ENCODE measurements around the gene CLRN3. TPM values are rescaled to one million over a fixed set of nuclear protein-coding genes. Genes with fewer than 3 reads are reported as not detected.
A peak's percentile ranks its signal among the peaks of the same experiment; 100 is the strongest.

CLRN3 gene
- total RNA-seq, 2 donors from 2014 or later = not detected

DNA sequence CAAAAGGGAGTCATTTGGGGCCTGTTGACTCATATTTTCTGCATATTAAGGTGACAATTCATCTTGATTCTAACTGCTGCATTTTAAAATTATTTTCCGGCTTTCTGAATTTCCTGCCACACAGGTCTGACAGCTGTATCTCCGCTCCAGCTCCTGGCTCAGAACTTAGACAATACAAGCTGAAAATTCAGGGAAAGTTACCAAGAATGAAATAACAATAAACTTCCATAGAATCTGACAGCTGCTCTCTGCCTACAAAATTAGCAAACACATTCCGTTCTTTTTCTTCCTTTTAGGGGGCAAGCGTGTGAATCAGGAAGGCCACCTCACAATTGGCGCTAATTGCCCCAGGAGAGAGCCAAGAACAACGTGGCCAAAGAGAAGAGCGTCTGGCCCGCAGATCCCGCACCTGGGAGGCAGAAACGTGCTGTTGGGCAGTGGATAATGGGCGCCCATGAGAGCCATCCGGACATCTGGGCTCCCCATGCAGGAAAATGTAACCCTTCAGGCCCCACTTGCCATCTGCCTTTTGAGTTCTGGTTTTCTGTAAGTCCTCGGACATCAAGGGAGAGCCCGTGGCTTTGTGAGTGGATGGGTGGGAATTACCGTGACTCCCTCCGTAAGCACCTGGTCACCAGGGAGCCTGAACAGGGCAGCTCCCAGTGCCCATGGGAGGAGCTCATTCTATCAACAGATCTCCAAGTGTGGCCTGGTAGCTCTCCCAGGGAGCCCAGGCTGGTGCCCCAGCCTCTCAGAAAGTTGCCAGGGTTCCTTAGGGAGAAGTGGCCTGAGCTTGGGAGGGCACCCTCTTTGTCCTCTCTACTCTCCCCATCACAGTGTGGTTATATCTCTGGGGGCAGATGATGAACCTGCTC lies 5.0 kb downstream of the CLRN3 start:
- peak in 1 of 2 donors; percentile 70 for ATAC-seq
- Mint-ChIP-seq H3K36me3 (no peaks in the 10 kb centered on the region), H3K27ac (no peak overlapping the region), H3K9me3 (no peaks in the 10 kb centered on the region)
- no peak for DNase-seq (ENCODE audit: low spot score in 2 of 2)

DNA sequence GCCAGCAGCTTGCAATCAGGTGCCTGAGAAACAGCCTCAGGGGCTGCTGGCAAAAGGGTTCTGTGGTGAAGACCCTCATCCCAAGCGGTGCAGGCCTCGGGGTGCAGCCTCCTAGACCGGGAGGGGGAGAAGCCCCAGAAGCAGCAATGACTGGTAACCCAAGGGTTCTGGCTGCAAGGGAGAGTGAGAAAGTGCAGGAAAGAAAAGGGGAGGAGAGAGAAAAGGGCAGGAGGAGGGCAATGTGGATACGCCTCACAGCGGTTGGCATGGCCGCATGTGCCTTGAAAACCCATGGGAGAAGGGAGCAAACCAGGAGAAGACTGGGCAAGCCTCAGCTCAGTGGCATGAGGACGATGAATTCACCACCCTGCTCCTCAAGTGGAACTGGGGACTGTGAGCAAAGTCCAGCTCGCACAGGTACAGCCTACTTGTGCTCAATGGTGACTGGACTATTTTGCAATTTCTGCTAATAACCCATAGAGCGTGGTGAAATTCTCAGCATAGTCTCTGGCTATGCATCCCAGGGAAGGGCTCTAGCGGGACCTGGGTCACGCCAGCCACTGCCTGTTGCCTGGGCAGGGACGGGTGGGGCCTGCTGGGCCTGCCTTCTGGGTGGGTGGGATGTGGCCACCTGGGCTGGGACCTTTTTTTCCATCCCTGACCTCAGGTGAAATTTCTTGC lies 6.2 kb downstream of the CLRN3 start:
- DNase-seq (ENCODE audit: low spot score in 2 of 2) (no peak), ATAC-seq (no peak)
- Mint-ChIP-seq H3K27ac (peak overlapping the region in 1 of 2 donors; percentile 32), H3K9me3 (no peaks in the 10 kb centered on the region), H3K36me3 (no peaks in the 10 kb centered on the region)

DNA sequence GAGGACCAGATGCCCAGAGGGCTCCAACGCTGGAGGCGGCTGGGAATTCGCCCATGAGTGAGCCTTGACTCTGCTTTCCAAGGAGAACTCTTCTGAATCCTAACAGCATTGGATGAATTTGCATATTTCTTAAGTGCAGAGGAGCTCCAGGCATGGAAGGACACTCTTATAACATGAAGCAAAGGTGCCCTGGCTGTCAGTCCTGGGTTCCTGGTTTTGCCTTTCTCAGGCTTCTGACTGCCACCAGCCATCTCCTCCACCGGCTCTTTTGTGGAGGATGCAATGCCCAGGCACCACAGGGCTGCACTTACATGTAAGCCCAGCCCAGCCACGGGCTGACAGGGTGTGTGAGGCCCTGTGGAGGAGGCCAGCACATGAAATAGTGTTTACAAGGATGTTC lies 8.2 kb downstream of the CLRN3 start:
- ATAC-seq = no peak
- no peak overlapping the region for H3K27ac Mint-ChIP-seq
- H3K36me3 Mint-ChIP-seq = no peaks in the 10 kb centered on the region
- no peaks in the 10 kb centered on the region for H3K9me3 Mint-ChIP-seq
- DNase-seq (ENCODE audit: low spot score in 2 of 2) = no peak

GRCh38 chr10:127883516-127883915 lies 9.2 kb downstream of the CLRN3 start:
- DNase-seq (ENCODE audit: low spot score in 2 of 2) = no peak
- H3K9me3 Mint-ChIP-seq = no peaks in the 10 kb centered on the region
- no peak overlapping the region for H3K27ac Mint-ChIP-seq
- no peak for ATAC-seq
- no peaks in the 10 kb centered on the region for H3K36me3 Mint-ChIP-seq

DNA sequence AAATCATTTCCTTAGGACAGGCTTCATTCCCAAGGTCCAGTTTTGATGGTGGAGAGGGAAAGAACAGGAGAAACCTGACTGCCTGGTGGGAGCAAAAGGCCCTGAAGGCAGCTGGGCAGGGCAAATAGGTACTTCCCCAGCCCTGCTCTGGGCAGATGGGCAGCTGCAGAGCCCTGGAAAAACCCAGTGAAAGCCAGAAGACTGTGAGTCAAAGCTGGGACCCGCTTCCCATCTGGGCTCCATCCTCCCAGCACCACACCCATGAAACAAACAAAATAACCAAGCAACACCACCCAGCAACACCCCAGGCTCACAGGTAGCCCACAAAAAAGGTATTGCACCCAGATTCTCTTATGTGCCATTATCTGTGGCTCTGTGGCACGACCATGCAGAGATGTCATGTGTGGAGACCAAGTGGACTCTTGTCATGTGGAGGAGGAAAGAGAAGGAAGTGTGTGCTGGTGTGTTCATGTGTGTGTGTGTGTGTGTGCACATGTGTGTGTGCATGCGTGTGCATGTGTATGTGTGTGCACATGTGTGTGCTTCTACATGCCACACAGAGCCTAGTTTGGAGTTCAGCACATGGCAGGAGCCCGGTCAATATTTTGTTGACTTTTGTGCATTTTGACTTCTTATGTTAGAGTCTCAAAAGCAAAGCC lies 9.8 kb downstream of the CLRN3 start:
- H3K36me3 Mint-ChIP-seq = no peaks in the 10 kb centered on the region
- DNase-seq (ENCODE audit: low spot score in 2 of 2) (no peak), ATAC-seq (peak in 1 of 2 donors; percentile 24)
- no peaks in the 10 kb centered on the region for H3K9me3 Mint-ChIP-seq
- no peak overlapping the region for H3K27ac Mint-ChIP-seq

DNA sequence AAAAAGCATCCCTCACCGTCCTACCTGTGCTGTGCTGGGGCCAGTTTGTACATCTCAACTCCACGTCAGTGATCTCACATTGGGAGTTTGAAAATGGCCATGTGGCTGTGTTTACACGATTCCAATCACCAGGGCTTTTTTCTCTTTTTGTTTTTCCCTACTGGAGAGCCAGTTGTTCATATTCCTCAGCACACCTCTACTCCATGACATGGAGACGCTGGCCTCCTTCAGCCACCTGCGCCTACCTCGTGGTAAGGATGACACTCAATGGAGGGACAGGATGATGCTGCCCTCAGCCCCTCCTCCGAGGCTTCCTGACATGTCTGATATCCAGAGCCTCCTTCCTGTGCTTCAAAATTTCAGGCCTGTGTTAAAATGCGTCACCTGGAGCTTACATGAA lies 10.3 kb downstream of the CLRN3 start:
- DNase-seq (ENCODE audit: low spot score in 2 of 2) (no peak), ATAC-seq (no peak)
- H3K9me3 Mint-ChIP-seq = no peaks in the 10 kb centered on the region
- H3K36me3 Mint-ChIP-seq = no peaks in the 10 kb centered on the region
- H3K27ac Mint-ChIP-seq = no peak overlapping the region

GRCh38 chr10:127881262-127881661 lies 11.5 kb downstream of the CLRN3 start:
- DNase-seq (ENCODE audit: low spot score in 2 of 2) (no peak), ATAC-seq (no peak)
- H3K9me3 Mint-ChIP-seq = no peaks in the 10 kb centered on the region
- no peak overlapping the region for H3K27ac Mint-ChIP-seq
- no peaks in the 10 kb centered on the region for H3K36me3 Mint-ChIP-seq

DNA sequence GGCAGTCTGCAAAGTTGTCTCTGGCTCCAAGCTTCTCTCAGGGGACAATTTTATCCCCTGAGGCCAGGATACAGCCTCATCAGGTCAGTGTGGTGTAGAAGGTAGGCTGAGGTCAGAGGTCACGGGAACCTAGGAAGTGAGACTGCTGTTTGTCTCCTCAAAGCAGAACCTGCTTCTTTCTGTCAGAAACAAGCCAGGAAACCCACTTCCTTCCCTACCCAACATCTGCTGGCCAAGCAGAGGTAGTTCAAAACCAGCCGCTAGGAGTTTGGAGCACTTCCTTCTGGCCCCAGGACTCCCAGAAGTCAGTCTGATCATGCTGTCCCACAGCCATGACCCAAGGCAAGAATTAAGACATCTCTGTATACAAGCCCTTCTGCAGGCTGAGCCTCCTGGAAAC lies 12.2 kb downstream of the CLRN3 start:
- DNase-seq (ENCODE audit: low spot score in 2 of 2) (no peak), ATAC-seq (no peak)
- Mint-ChIP-seq H3K9me3 (no peaks in the 10 kb centered on the region), H3K27ac (peak overlapping the region; percentile 37 to 74), H3K36me3 (no peaks in the 10 kb centered on the region)

DNA sequence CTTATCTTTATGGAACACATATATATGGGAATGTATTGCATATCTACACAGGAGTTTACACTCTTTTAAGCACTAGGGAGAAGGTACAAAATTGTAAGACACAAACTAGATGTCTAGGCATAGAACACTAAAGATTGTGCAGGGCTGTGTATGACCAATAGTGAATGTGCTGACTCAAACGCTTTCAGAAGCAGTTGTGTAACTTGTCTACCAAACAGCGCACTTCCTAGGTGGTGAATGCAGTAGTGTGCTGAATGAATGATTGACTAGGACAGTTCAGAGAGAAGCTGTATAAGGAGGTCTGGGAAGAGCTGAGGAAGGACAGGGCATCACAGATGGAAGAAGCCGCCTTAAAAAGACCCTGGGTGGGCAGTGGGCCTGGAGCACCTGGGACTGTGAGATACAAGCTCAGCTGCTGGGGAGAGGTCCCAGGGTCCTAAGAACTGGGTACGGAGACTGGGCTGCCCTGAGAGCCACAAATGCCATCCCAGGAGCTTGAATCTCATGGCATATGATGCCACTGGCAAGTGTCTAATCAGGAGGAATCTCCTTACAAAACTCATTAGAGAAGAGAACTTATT lies 14.2 kb downstream of the CLRN3 start:
- H3K9me3 Mint-ChIP-seq = no peaks in the 10 kb centered on the region
- no peaks in the 10 kb centered on the region for H3K36me3 Mint-ChIP-seq
- ATAC-seq (peak in 1 of 2 donors; percentile 52), DNase-seq (ENCODE audit: low spot score in 2 of 2) (no peak)
- no peak overlapping the region for H3K27ac Mint-ChIP-seq

GRCh38 chr10:127877699-127878098 lies 15.0 kb downstream of the CLRN3 start:
- Mint-ChIP-seq H3K36me3 (no peaks in the 10 kb centered on the region), H3K27ac (no peak overlapping the region), H3K9me3 (no peaks in the 10 kb centered on the region)
- peak in 1 of 2 donors; percentile 39 for ATAC-seq
- no peak for DNase-seq (ENCODE audit: low spot score in 2 of 2)

DNA sequence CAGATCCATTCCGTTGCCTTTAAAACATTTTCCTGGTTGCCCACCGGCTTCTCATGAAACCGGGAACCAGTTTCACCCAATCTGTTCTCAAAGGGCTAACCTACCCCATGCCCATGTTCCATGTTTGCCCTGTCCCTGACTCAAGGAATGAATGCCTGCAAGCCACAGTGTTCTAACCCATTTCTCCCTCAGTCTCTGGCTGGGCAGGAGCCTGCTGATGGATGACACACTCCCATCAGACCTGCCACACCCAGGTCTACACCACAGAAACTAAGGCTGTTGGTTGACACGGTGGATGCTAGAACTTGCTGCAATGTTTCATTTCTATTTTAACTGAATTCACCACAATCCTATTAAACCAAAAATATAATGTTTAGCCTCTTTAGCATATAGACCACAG lies 15.6 kb downstream of the CLRN3 start:
- ATAC-seq (peak in 1 of 2 donors; percentile 52), DNase-seq (ENCODE audit: low spot score in 2 of 2) (no peak)
- no peaks in the 10 kb centered on the region for H3K36me3 Mint-ChIP-seq
- no peaks in the 10 kb centered on the region for H3K9me3 Mint-ChIP-seq
- H3K27ac Mint-ChIP-seq = no peak overlapping the region

DNA sequence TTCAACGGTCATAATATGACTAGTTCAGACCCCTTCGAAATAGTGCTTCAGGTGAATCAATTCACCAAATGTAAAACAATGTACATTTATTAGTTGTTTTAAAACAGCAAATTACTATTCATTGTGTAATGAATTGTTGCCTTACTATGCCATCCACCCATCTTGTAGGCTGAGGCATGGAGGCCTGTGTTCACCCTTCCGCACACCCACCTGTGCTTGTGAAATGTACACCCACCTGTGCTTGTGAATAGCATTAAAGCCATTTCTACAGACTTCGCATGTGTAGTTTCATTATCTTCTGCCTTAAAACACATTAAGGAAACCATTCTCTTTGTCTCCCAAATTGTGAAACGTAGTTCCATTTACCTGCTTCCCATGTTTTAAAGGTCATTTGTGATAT lies 16.8 kb downstream of the CLRN3 start:
- no peak for DNase-seq (ENCODE audit: low spot score in 2 of 2)
- ATAC-seq = no peak
- Mint-ChIP-seq H3K9me3 (no peaks in the 10 kb centered on the region), H3K27ac (no peak overlapping the region), H3K36me3 (peaks cover 0 to 5% of the 10 kb centered on the region in 2 donors)

DNA sequence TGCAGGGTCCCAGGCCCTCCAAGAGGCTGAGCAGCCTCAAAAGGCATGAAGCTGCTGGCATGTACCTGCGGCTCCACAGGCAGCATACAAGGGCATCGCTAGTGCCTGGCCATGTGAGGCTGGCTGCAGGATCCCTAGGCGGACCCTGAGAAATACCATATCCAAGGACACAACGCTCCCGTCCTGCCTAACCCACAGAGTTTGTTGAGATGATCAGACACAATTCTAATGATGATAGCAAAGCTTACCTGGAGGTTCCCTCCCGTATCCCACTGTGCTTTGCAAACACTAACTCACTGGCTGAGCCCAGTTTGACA lies 17.3 kb downstream of the CLRN3 start:
- no peaks in the 10 kb centered on the region for H3K9me3 Mint-ChIP-seq
- peaks cover 0 to 7% of the 10 kb centered on the region in 2 donors for H3K36me3 Mint-ChIP-seq
- ATAC-seq = no peak
- H3K27ac Mint-ChIP-seq = no peak overlapping the region
- DNase-seq (ENCODE audit: low spot score in 2 of 2) = no peak

DNA sequence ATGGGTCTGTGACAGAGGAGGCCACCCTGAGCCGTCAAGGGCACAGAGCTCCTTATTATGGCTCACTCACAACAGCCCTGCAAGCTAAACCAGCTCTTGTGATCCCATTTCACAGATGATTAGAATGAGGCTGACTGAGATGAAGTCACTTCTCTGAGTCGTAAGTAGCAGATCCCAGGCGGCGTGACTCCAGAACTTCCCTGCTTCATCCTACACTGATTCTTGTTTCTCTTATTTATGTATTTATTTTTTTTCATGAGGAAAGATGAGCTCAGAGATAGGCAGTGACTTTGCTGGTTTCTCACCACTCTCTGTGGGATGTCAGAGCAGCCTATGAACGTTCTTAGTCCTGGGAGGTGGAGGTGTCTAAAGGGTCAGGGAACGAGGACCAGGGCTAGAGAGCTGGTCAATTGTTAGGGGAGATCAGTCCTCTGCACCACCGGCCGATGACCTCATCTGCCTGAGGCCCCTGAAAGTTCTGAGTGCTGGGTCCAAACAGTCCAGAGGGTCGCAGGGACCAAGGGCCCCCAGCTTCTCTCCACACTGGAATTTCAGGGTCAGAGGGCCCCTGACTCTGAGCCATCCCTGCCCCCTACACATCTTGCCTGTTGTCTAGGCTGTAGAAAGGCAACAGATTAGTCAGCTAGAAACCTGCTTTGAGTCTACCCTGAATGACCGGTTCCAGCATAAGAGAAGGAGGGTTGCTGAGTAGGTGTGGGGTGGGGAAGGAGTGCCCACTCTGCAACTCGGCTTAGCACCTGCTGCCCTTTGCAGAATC lies 17.9 kb downstream of the CLRN3 start:
- H3K9me3 Mint-ChIP-seq = no peaks in the 10 kb centered on the region
- peaks cover 0 to 7% of the 10 kb centered on the region in 2 donors for H3K36me3 Mint-ChIP-seq
- ATAC-seq = peak in 1 of 2 donors; percentile 45
- no peak for DNase-seq (ENCODE audit: low spot score in 2 of 2)
- peak overlapping the region in 1 of 2 donors; percentile 40 for H3K27ac Mint-ChIP-seq

- Mint-ChIP-seq H3K9me3 (no peaks in the 10 kb centered on the region), H3K27ac (no peak overlapping the region), H3K36me3 (peaks cover 0 to 7% of the 10 kb centered on the region in 2 donors)
- DNase-seq (ENCODE audit: low spot score in 2 of 2) = no peak
- ATAC-seq = no peak
These were observed 18.8 kb downstream of the CLRN3 start for GRCh38 chr10:127873901-127874470.

Data from activated naive CD4-positive, alpha-beta T cell treated with anti-CD3 and anti-CD28 coated beads, Interleukin-2, amount 50 U/mL, for 72 hours (primary cell).